A549 (cell line): ENCODE measurements around the gene EZH1. TPM values are rescaled to one million over a fixed set of nuclear protein-coding genes. Genes with fewer than 3 reads are reported as not detected.
A peak's percentile ranks its signal among the peaks of the same experiment; 100 is the strongest.

ENCODE experiments used
- ATAC-seq, 2 experiments: fragments of 200-7000 bp in 1 of 2; fragments of >200 bp in 1 of 2; cut with Nextera tagmentation in 1 of 2; cut with Tn5 transposase in 1 of 2; 3 replicates each; pipeline versions ENCODE4 v1.8.0 to v1.9.1; 2018 to 2020; ENCODE audit warnings: mild to moderate bottlenecking in 1 of 2, moderate library complexity in 1 of 2
- CTCF ChIA-PET: fragments of 300-600 bp; sonication (Branson Sonifier 250); formaldehyde crosslinking; extraction: SDS; loops from one replicate; lab custom pipeline; 2021; ENCODE audit warnings: antibody characterized with exemption, inconsistent platforms; lab: Yijun Ruan, JAX
- POLR2A ChIA-PET: fragments of 350-600 bp; formaldehyde crosslinking; extraction: SDS; loops from one replicate; lab custom pipeline; 2021; ENCODE audit warnings: antibody characterized with exemption, inconsistent platforms; lab: Yijun Ruan, JAX
- DNase-seq, 2 experiments: peaks; one replicate each; pipeline versions ENCODE4 v3.0.0 to v3.0.0-alpha.2; 2011 to 2016; ENCODE audit warnings: low read depth in 1 of 2, low spot score in 1 of 2
- FAIRE-seq: peaks from 2 replicates; lab custom pipeline; 2011; peaks lifted over from hg19 to GRCh38; lab: Jason Lieb, UNC
- H3K27ac ChIP-seq, 2 experiments: fragments of >200 bp; sonication (Bioruptor Twin); formaldehyde crosslinking; 3 replicates each; pipeline ENCODE4 v1.5.1; 2016 to 2017
- H3K4me1 ChIP-seq: fragments of >200 bp; sonication (Bioruptor Twin); formaldehyde crosslinking; 3 replicates; pipeline ENCODE4 v1.6.1; 2016
- H3K4me2 ChIP-seq: fragments of >200 bp; sonication (Bioruptor Twin); formaldehyde crosslinking; 3 replicates; pipeline ENCODE4 v1.6.1; 2016
- H3K4me3 ChIP-seq: fragments of >200 bp; sonication (Bioruptor Twin); formaldehyde crosslinking; 3 replicates; pipeline ENCODE4 v1.5.1; 2016
- H3K9me3 ChIP-seq: fragments of >200 bp; sonication (Bioruptor Twin); formaldehyde crosslinking; 3 replicates; pipeline ENCODE4 v1.6.1; 2016
- BHLHE40 ChIP-seq: IDR thresholded peaks from 2 replicates; pipeline ENCODE4 v1.6.1; 2012; ENCODE audit warnings: low read depth, low read length, inconsistent platforms
- CEBPB ChIP-seq, 2 experiments: fragments of >200 bp in 1 of 2; sonication (Bioruptor Twin) in 1 of 2; formaldehyde crosslinking in 1 of 2; IDR thresholded peaks; 2 replicates each; pipeline ENCODE4 v1.6.1; 2012 to 2016
- CHD4 ChIP-seq: fragments of 200-600 bp; sonication (generic); IDR thresholded peaks from 2 replicates; pipeline ENCODE4 v1.6.1; 2016; ENCODE audit warnings: antibody characterized with exemption, mild to moderate bottlenecking, borderline replicate concordance
- EHF ChIP-seq: fragments of 250-450 bp; sonication (Bioruptor Pico); IDR thresholded peaks from 2 replicates; pipeline ENCODE4 v1.5.0; 2020; ENCODE audit warnings: mild to moderate bottlenecking
- EHMT2 ChIP-seq: fragments of 200-600 bp; sonication (generic); IDR thresholded peaks from 2 replicates; pipeline ENCODE4 v1.6.1; 2016; ENCODE audit warnings: antibody characterized with exemption, low read depth, mild to moderate bottlenecking, moderate library complexity
- ESRRA ChIP-seq: fragments of 150-350 bp; IDR thresholded peaks from 2 replicates; pipeline ENCODE4 v1.6.1; 2014; ENCODE audit warnings: mild to moderate bottlenecking, low read length, borderline replicate concordance
- FOXS1 ChIP-seq: fragments of 250-450 bp; sonication (Bioruptor Pico); IDR thresholded peaks from 2 replicates; pipeline ENCODE4 v1.5.0; 2020; ENCODE audit warnings: mild to moderate bottlenecking, moderate library complexity
- GATA3 ChIP-seq: IDR thresholded peaks from 2 replicates; pipeline ENCODE4 v1.6.1; 2012; ENCODE audit warnings: borderline replicate concordance
- HEYL ChIP-seq: fragments of 250-450 bp; sonication (Bioruptor Pico); IDR thresholded peaks from 2 replicates; pipeline ENCODE4 v1.8.0; 2021; ENCODE audit warnings: mild to moderate bottlenecking, moderate library complexity
- HMGXB4 ChIP-seq: fragments of 250-450 bp; sonication (Bioruptor Pico); IDR thresholded peaks from 2 replicates; pipeline ENCODE4 v1.5.0; 2021; ENCODE audit warnings: mild to moderate bottlenecking, moderate library complexity, borderline replicate concordance
- KDM1A ChIP-seq: fragments of 200-600 bp; sonication (generic); IDR thresholded peaks from 2 replicates; pipeline ENCODE4 v1.6.1; 2016; ENCODE audit warnings: low read depth, mild to moderate bottlenecking
- KDM5A ChIP-seq: fragments of 200-600 bp; sonication (generic); IDR thresholded peaks from 2 replicates; pipeline ENCODE4 v1.6.1; 2016; ENCODE audit warnings: antibody characterized with exemption, mild to moderate bottlenecking
- MAFK ChIP-seq: fragments of 450-650 bp; IDR thresholded peaks from 2 replicates; pipeline ENCODE4 v1.6.1; 2014; ENCODE audit not compliant: partially characterized antibody
- MAZ ChIP-seq: fragments of 150-350 bp; IDR thresholded peaks from 2 replicates; pipeline ENCODE4 v1.6.1; 2014; ENCODE audit warnings: antibody characterized with exemption, low read depth, low read length, borderline replicate concordance
- MYC ChIP-seq: IDR thresholded peaks from 2 replicates; pipeline ENCODE4 v1.6.1; 2012; ENCODE audit warnings: mild to moderate bottlenecking, inconsistent platforms, low read length, improper control_type of control experiment, borderline replicate concordance
- NPAS2 ChIP-seq: fragments of 250-450 bp; sonication (Bioruptor Pico); IDR thresholded peaks from 2 replicates; pipeline ENCODE4 v1.8.0; 2022; ENCODE audit warnings: mild to moderate bottlenecking, moderate library complexity, borderline replicate concordance
- PHF8 ChIP-seq: fragments of 200-600 bp; sonication (generic); IDR thresholded peaks from 2 replicates; pipeline ENCODE4 v1.6.1; 2016; ENCODE audit warnings: low read depth, mild to moderate bottlenecking, antibody characterized with exemption, moderate library complexity, borderline replicate concordance
- POLR2AphosphoS2 ChIP-seq: conservative IDR thresholded peaks from 2 replicates; pipeline ENCODE4 v1.6.1; 2012; ENCODE audit warnings: low read length, improper control_type of control experiment, inconsistent platforms
- RCOR1 ChIP-seq: fragments of 150-350 bp; IDR thresholded peaks from 2 replicates; pipeline ENCODE4 v1.6.1; 2014; ENCODE audit warnings: antibody characterized with exemption, low read length, low read depth
- RNF2 ChIP-seq: fragments of 200-600 bp; sonication (generic); IDR thresholded peaks from 2 replicates; pipeline ENCODE4 v1.6.1; 2016; ENCODE audit warnings: low read depth, mild to moderate bottlenecking, antibody characterized with exemption, moderate library complexity, borderline replicate concordance
- SMC3 ChIP-seq: fragments of >200 bp; sonication (Bioruptor Twin); formaldehyde crosslinking; IDR thresholded peaks from 3 replicates; pipeline ENCODE4 v1.6.1; 2018; ENCODE audit warnings: inconsistent platforms
- TP53 ChIP-seq: fragments of 250-450 bp; sonication (Bioruptor Pico); IDR thresholded peaks from 2 replicates; pipeline ENCODE4 v1.5.0; 2021; ENCODE audit warnings: mild to moderate bottlenecking, moderate library complexity
- USF2 ChIP-seq: fragments of 450-650 bp; IDR thresholded peaks from 2 replicates; pipeline ENCODE4 v1.6.1; 2014; ENCODE audit warnings: antibody characterized with exemption
- ZC3H11A ChIP-seq: fragments of 450-650 bp; IDR thresholded peaks from 2 replicates; pipeline ENCODE4 v1.6.1; 2014; ENCODE audit warnings: antibody characterized with exemption, mild to moderate bottlenecking
- ZNF302 ChIP-seq: fragments of 250-450 bp; sonication (Bioruptor Pico); IDR thresholded peaks from 2 replicates; pipeline ENCODE4 v1.9.0; 2021; ENCODE audit warnings: inconsistent platforms, mild to moderate bottlenecking, moderate library complexity
- WGBS: methylation state at CpG from one replicate; pipeline ENCODE4 v1.1.6; 2017; ENCODE audit errors: missing lambda C conversion rate; 5-methylcytosine and 5-hydroxymethylcytosine counted together
- polyA minus RNA-seq: library from RNA; depleted of rRNA, polyadenylated mRNA; stranded (reverse); fragments of >200 nt; gene quantifications from 2 replicates; pipeline ENCODE4 v1.2.3, GENCODE V29; 2011; rRNA and poly(A)+ RNA removed
- polyA plus RNA-seq, 4 experiments: library from polyadenylated mRNA; depleted of rRNA in 3 of 4; stranded (reverse); fragments of >200 nt; fragmentation: RNase III in 1 of 4; extraction: RNeasy Plus Mini Kit Qiagen cat#74134 plus additional on column Dnase treatment in 1 of 4; gene quantifications; 2 replicates in 3 of 4; 3 replicates in 1 of 4; pipeline ENCODE4 v1.2.3, GENCODE V29; 2011 to 2017
- TF ChIP-seq, protein P1 (sequence below): fragments of >200 bp; sonication (Bioruptor Twin); formaldehyde crosslinking; IDR thresholded peaks from 3 replicates; pipeline ENCODE4 v1.5.1; 2016
- TF ChIP-seq, protein P2 (sequence below): fragments of 150-350 bp; IDR thresholded peaks from 2 replicates; pipeline ENCODE4 v1.6.1; 2014; ENCODE audit warnings: low read depth, mild to moderate bottlenecking, low read length
- TF ChIP-seq, protein P3 (sequence below): IDR thresholded peaks from 2 replicates; pipeline ENCODE4 v1.6.1; 2012
- TF ChIP-seq, protein P4 (sequence below): IDR thresholded peaks from 2 replicates; pipeline ENCODE4 v1.6.1; 2012
- TF ChIP-seq, protein P5 (sequence below): fragments of >200 bp; sonication (Bioruptor Twin); formaldehyde crosslinking; IDR thresholded peaks from 2 replicates; pipeline ENCODE4 v1.6.1; 2016

The EZH1 gene
- 35.4 and 41.1 TPM in 2 replicates for polyA plus RNA-seq (2011; rRNA removed)
- 18.8 and 21.3 TPM in 2 replicates for polyA plus RNA-seq (2012; cell fraction: cytosol; rRNA removed)
- polyA plus RNA-seq (2012; cell fraction: nucleus; rRNA removed) = 53.6 and 88.0 TPM in 2 replicates
- 20.1 to 21.7 TPM (median 21.5 TPM) in 3 replicates for polyA plus RNA-seq (2017; fragmentation: RNase III; extraction: RNeasy Plus Mini Kit Qiagen cat#74134 plus additional on column Dnase treatment)
- polyA minus RNA-seq = 34.7 and 53.7 TPM in 2 replicates

- WGBS = 22% methylated on average over 22 of the region's 50 CpGs
- Histone ChIP-seq H3K27ac (peak within 1 kb of the TSS; percentile 79 to 91), H3K4me1 (peaks cover 9% of the 10 kb centered on the region; the same call in 2 of the 3 replicates), H3K9me3 (peaks cover 7% of the 10 kb centered on the region; the same call in 1 of the 3 replicates), H3K4me3 (peak within 1 kb of the TSS; percentile 55), H3K4me2 (peak within 1 kb of the TSS; percentile 89)
- peak; percentile 89 to 95 for ATAC-seq
- ChIA-PET POLR2A (no interaction called here), CTCF (interaction anchor here (0.8 to 2.3 kb wide), 2 partner anchors 13 to 14 kb away, joined by 3 to 6 read pairs; no protein-coding TSS in a partner anchor)
- FAIRE-seq = peak; percentile 28
- DNase-seq = peak; percentile 96 to 100
- TF ChIP-seq KDM5A (no peak), CEBPB (IDR thresholded peaks at IDR 0.05) (no peak), ZC3H11A (no peak), FOXS1 (no peak), USF2 (peak; percentile 31; the same call in 1 of the 2 replicates), EHF (CRISPR knock-in tag) (no peak), PHF8 (peak; percentile 89; the same call in 1 of the 2 replicates), HMGXB4 (CRISPR knock-in tag) (no peak), ZNF302 (CRISPR knock-in tag) (no peak), NPAS2 (CRISPR knock-in tag) (no peak), MAFK (no peak), EHMT2 (no peak), TP53 (CRISPR knock-in tag) (no peak), HEYL (CRISPR knock-in tag) (no peak), CHD4 (no peak), POLR2AphosphoS2 (no peak), MAZ (no peak), GATA3 (no peak), KDM1A (no peak), SMC3 (no peak), MYC (0 out of 2 replicates have a peak, but pooled peaks have one; percentile 63), ESRRA (no peak), RCOR1 (no peak), BHLHE40 (peak; percentile 49; the same call in 1 of the 2 replicates), RNF2 (peak; percentile 97)
- TF ChIP-seq, protein P1, sequence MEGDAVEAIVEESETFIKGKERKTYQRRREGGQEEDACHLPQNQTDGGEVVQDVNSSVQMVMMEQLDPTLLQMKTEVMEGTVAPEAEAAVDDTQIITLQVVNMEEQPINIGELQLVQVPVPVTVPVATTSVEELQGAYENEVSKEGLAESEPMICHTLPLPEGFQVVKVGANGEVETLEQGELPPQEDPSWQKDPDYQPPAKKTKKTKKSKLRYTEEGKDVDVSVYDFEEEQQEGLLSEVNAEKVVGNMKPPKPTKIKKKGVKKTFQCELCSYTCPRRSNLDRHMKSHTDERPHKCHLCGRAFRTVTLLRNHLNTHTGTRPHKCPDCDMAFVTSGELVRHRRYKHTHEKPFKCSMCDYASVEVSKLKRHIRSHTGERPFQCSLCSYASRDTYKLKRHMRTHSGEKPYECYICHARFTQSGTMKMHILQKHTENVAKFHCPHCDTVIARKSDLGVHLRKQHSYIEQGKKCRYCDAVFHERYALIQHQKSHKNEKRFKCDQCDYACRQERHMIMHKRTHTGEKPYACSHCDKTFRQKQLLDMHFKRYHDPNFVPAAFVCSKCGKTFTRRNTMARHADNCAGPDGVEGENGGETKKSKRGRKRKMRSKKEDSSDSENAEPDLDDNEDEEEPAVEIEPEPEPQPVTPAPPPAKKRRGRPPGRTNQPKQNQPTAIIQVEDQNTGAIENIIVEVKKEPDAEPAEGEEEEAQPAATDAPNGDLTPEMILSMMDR = no peak
- TF ChIP-seq, protein P2, sequence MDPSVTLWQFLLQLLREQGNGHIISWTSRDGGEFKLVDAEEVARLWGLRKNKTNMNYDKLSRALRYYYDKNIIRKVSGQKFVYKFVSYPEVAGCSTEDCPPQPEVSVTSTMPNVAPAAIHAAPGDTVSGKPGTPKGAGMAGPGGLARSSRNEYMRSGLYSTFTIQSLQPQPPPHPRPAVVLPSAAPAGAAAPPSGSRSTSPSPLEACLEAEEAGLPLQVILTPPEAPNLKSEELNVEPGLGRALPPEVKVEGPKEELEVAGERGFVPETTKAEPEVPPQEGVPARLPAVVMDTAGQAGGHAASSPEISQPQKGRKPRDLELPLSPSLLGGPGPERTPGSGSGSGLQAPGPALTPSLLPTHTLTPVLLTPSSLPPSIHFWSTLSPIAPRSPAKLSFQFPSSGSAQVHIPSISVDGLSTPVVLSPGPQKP = no peak
- TF ChIP-seq, protein P3, sequence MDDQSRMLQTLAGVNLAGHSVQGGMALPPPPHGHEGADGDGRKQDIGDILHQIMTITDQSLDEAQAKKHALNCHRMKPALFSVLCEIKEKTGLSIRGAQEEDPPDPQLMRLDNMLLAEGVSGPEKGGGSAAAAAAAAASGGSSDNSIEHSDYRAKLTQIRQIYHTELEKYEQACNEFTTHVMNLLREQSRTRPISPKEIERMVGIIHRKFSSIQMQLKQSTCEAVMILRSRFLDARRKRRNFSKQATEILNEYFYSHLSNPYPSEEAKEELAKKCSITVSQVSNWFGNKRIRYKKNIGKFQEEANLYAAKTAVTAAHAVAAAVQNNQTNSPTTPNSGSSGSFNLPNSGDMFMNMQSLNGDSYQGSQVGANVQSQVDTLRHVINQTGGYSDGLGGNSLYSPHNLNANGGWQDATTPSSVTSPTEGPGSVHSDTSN = no peak
- TF ChIP-seq, protein P4, sequence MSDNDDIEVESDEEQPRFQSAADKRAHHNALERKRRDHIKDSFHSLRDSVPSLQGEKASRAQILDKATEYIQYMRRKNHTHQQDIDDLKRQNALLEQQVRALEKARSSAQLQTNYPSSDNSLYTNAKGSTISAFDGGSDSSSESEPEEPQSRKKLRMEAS = peak; percentile 100
- TF ChIP-seq, protein P5, sequence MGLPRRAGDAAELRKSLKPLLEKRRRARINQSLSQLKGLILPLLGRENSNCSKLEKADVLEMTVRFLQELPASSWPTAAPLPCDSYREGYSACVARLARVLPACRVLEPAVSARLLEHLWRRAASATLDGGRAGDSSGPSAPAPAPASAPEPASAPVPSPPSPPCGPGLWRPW = no peak
Measured at GRCh38 chr17:42744806-42745617, at the start of gene EZH1. Gene EZH1, minus strand, starts transcription at chr17:42745040. Its CDS starts 16,099 bp downstream, at chr17:42728941.
